ENCODE measurements around the gene RAMACL. TPM values are rescaled to one million over a fixed set of nuclear protein-coding genes. Genes with fewer than 3 reads are reported as not detected.
"Not testable (repeated sequence)": the region's sequence is repeated elsewhere in the genome, so short reads cannot be mapped to it uniquely, and the experiment has no call there.

The RAMACL gene
- total RNA-seq, 1 donor from 2014 or later: 1.7 TPM

DNA sequence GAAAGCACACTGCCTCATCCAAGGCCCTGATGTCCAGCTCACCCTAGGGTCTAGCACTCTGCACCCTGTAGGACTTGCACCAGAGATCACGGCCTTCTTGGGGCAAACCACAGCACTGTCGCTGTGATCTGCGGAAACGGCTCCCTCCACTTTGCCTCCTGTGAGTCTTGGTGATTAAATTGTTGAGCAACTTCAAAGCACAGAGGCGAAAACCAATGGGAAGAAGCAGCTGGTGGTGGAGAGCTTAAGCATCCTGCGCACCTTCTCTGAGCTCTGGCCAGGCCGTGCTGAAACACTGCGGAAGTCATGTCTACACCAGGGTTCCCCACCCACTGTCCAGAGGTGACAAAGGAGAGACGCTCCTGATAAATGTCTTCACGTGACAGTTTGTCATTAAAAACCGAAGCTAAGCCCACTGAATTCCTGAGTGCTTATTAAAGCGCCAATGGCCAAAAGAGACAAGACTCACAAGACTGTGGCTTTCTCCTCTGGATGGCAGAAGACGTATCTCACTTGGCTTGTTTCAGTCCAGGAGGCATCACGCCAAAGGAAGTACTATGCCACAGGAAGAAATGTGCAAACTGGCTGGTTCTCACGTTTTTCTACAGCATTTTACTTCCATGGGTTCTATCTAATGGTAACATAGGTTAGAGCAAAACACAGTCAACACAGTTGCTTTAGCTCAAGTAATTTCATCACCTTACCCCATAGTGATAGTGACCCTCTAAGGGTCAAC lies 3.1 kb downstream of the RAMACL start:
- Mint-ChIP-seq H3K4me1 (ENCODE audit: low read depth) (no peaks in the 10 kb centered on the region), H3K9me3 (ENCODE audit: low read depth) (no peaks in the 10 kb centered on the region), H3K36me3 (ENCODE audit: insufficient read depth) (peaks cover 7% of the 10 kb centered on the region), H3K4me3 (ENCODE audit: low read depth) (no peak overlapping the region), H3K27me3 (no peaks in the 10 kb centered on the region), H3K27ac (no peak overlapping the region)
- TF ChIP-seq, protein P1, sequence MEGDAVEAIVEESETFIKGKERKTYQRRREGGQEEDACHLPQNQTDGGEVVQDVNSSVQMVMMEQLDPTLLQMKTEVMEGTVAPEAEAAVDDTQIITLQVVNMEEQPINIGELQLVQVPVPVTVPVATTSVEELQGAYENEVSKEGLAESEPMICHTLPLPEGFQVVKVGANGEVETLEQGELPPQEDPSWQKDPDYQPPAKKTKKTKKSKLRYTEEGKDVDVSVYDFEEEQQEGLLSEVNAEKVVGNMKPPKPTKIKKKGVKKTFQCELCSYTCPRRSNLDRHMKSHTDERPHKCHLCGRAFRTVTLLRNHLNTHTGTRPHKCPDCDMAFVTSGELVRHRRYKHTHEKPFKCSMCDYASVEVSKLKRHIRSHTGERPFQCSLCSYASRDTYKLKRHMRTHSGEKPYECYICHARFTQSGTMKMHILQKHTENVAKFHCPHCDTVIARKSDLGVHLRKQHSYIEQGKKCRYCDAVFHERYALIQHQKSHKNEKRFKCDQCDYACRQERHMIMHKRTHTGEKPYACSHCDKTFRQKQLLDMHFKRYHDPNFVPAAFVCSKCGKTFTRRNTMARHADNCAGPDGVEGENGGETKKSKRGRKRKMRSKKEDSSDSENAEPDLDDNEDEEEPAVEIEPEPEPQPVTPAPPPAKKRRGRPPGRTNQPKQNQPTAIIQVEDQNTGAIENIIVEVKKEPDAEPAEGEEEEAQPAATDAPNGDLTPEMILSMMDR (IDR thresholded peaks at IDR 0.05; ENCODE audit: unreplicated experiment): no peak
- DNase-seq (ENCODE audit: low spot score, unreplicated experiment): no peak

DNA sequence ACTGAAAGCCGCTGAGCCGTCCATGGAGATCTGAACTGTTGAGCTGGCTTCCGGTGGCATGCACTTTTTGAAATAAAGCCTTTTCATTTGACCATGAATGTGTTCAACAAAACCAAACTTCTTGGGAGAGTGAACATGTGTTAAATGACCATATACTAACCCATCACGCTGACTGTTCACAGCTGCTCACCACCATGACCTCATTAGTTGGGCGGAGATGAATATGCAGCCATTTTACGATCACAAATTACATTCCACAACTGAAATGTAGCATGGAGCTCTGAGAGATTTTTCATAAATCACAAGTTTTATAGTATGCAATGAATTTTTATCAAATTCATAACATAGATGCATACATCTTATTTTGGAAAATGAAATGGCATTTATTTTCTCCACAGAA lies 4.2 kb downstream of the RAMACL start:
- H3K4me1 Mint-ChIP-seq (ENCODE audit: low read depth): no peaks in the 10 kb centered on the region

DNA sequence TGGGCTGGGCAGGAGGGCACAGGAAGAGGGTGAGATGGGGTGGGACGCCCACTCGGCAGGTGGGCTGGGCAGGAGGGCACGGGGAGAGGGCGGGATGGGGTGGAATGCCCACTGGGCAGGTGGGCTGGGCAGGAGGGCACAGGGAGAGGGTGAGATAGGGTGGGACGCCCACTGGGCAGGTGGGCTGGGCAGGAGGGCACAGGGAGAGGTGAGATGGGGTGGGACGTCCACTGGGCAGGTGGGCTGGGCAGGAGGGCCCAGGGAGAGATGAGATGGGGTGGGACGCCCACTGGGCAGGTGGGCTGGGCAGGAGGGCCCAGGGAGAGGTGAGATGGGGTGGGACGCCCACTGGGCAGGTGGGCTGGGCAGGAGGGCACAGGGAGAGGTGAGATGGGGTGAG lies 4.7 kb downstream of the RAMACL start:
- H3K27ac Mint-ChIP-seq; H3K9me3 Mint-ChIP-seq (ENCODE audit: low read depth); DNase-seq (ENCODE audit: low spot score, unreplicated experiment); H3K4me1 Mint-ChIP-seq (ENCODE audit: low read depth); H3K4me3 Mint-ChIP-seq (ENCODE audit: low read depth); H3K27me3 Mint-ChIP-seq: not testable (repeated sequence)
- H3K36me3 Mint-ChIP-seq (ENCODE audit: insufficient read depth): peaks cover 11% of the 10 kb centered on the region

More for the DNA sequence above, 4.2 kb downstream of the RAMACL start:
- no peak overlapping the region for H3K4me3 Mint-ChIP-seq (ENCODE audit: low read depth)
- no peak overlapping the region for H3K27ac Mint-ChIP-seq
- H3K36me3 Mint-ChIP-seq (ENCODE audit: insufficient read depth): peaks cover 11% of the 10 kb centered on the region
- no peaks in the 10 kb centered on the region for H3K27me3 Mint-ChIP-seq
- H3K9me3 Mint-ChIP-seq (ENCODE audit: low read depth): peaks cover 4% of the 10 kb centered on the region
- TF ChIP-seq, protein P1 (IDR thresholded peaks at IDR 0.05; ENCODE audit: unreplicated experiment): no peak
- DNase-seq (ENCODE audit: low spot score, unreplicated experiment): no peak

DNA sequence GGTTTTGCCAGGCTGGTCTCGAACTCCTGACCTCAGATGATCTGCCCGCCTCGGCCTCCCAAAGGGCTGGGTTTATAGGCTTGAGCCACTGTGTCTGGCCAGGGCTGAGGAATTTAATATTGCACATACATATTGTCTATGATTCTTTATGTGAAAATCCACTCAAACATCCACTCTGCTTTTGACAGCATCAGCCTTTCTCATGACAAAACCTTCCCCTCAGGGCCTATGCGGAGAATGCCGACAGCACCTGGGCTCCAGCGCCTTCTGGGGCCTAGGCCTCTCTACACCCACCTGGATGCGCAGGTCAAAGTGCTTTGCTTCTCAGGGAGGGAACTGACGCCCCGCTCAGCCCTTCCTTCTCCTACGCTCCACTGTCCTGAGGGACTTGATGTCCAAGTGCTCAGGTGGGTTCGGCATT lies 5.4 kb downstream of the RAMACL start:
- no peak for DNase-seq (ENCODE audit: low spot score, unreplicated experiment)
- no peaks in the 10 kb centered on the region for H3K4me1 Mint-ChIP-seq (ENCODE audit: low read depth)
- H3K4me3 Mint-ChIP-seq (ENCODE audit: low read depth): no peak overlapping the region
- H3K27me3 Mint-ChIP-seq: no peaks in the 10 kb centered on the region
- H3K9me3 Mint-ChIP-seq (ENCODE audit: low read depth): peaks cover 8% of the 10 kb centered on the region
- TF ChIP-seq, protein P1 (IDR thresholded peaks at IDR 0.05; ENCODE audit: unreplicated experiment): no peak
- H3K36me3 Mint-ChIP-seq (ENCODE audit: insufficient read depth): peaks cover 16% of the 10 kb centered on the region
- H3K27ac Mint-ChIP-seq: no peak overlapping the region

DNA sequence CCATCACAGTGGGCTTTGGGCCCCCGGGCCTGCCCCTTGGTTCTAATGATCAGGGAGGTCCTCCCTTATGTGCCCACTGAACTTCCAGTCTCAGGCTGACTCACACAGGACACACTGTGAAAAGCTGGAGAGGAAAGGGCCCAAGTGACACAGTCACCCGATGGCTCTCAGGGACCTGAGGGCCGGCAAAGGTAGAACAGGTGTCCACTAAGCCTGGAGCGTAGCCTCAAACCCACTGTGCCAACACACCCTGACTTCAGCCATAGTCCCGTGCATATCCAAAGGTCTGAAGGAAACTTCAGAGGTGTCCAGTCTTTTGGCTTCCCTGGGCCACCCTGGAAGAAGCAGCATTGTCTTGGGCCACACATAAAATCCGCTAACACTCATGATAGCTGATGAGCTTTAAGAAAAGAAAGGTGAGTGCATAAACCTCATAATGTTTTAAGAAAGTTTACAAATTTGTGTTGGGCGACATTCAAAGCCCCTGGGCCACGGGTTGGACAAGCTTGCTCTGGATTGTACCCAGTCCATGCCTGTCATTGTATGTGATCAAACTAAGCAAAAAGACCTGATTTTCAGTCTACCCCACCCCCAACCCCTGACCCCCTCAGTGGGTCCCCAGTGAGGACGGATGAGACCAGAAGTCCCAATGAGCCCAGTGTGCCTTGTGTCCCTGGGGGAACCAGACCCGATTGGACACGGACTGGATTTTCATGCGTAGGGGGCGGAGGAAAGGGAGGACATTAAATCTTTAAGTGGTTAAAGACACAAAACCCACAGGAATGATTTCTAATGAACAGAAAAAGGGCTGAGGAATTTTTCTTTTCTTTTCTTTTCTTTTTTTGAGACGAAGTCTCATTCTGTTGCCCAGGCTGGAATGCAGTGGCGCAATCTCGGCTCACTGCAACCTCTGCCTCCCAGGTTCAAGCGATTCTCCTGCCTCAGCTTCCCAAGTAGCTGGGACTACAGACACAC lies 6.1 kb downstream of the RAMACL start:
- Mint-ChIP-seq H3K4me1 (ENCODE audit: low read depth) (no peaks in the 10 kb centered on the region), H3K27me3 (no peaks in the 10 kb centered on the region), H3K9me3 (ENCODE audit: low read depth) (peaks cover 10% of the 10 kb centered on the region), H3K27ac (no peak overlapping the region), H3K36me3 (ENCODE audit: insufficient read depth) (peaks cover 18% of the 10 kb centered on the region), H3K4me3 (ENCODE audit: low read depth) (no peak overlapping the region)
- no peak for DNase-seq (ENCODE audit: low spot score, unreplicated experiment)
- TF ChIP-seq, protein P1 (IDR thresholded peaks at IDR 0.05; ENCODE audit: unreplicated experiment): no peak

Measured in progenitor cell of endocrine pancreas (in vitro differentiated cells).